ENCODE data around the gene NPEPPS. TPM values are rescaled to one million over a fixed set of nuclear protein-coding genes. Genes with fewer than 3 reads are reported as not detected.
"Not testable (repeated sequence)": the region's sequence is repeated elsewhere in the genome, so short reads cannot be mapped to it uniquely, and the experiment has no call there.

The NPEPPS gene
- total and polyA plus RNA-seq, 9 donors = 55.2 to 178 (median 104) TPM

- H3K27me3 ChIP-seq; DNase-seq; intact Hi-C loops (cut with DNase I); H3K27ac ChIP-seq; H3K4me1 ChIP-seq (ENCODE audit: insufficient read depth); H3K36me3 ChIP-seq; H3K9me3 ChIP-seq; H3K4me3 ChIP-seq: not testable (repeated sequence)
Measured at GRCh38 chr17:47562406-47562705, 31.4 kb downstream of the NPEPPS start.

GRCh38 chr17:47567261-47567660 lies 36.4 kb downstream of the NPEPPS start:
- H3K27ac ChIP-seq; H3K4me1 ChIP-seq (ENCODE audit: insufficient read depth); H3K4me3 ChIP-seq; H3K36me3 ChIP-seq; intact Hi-C loops (cut with DNase I); DNase-seq; H3K27me3 ChIP-seq; H3K9me3 ChIP-seq: not testable (repeated sequence)
- WGBS, 3 donors = 50 to 54% (median 50%) methylated on average over 2 to 3 of the region's 3 CpGs

GRCh38 chr17:47572561-47572960 lies 41.7 kb downstream of the NPEPPS start:
- WGBS, 3 donors = 93 to 98% (median 94%) methylated on average over 3 of the region's 3 CpGs
- H3K27me3 ChIP-seq; H3K27ac ChIP-seq; H3K36me3 ChIP-seq; DNase-seq; H3K9me3 ChIP-seq; H3K4me3 ChIP-seq; intact Hi-C loops (cut with DNase I); H3K4me1 ChIP-seq (ENCODE audit: insufficient read depth): not testable (repeated sequence)

GRCh38 chr17:47582416-47582815 lies 51.5 kb downstream of the NPEPPS start:
- 100% methylated on average over 1 of the region's 1 CpG; no CpG with 5 or more reads in 1 of the 3 donors for WGBS, 3 donors
- DNase-seq; intact Hi-C loops (cut with DNase I); H3K27ac ChIP-seq; H3K4me3 ChIP-seq; H3K36me3 ChIP-seq; H3K27me3 ChIP-seq; H3K4me1 ChIP-seq (ENCODE audit: insufficient read depth); H3K9me3 ChIP-seq: not testable (repeated sequence)

DNA sequence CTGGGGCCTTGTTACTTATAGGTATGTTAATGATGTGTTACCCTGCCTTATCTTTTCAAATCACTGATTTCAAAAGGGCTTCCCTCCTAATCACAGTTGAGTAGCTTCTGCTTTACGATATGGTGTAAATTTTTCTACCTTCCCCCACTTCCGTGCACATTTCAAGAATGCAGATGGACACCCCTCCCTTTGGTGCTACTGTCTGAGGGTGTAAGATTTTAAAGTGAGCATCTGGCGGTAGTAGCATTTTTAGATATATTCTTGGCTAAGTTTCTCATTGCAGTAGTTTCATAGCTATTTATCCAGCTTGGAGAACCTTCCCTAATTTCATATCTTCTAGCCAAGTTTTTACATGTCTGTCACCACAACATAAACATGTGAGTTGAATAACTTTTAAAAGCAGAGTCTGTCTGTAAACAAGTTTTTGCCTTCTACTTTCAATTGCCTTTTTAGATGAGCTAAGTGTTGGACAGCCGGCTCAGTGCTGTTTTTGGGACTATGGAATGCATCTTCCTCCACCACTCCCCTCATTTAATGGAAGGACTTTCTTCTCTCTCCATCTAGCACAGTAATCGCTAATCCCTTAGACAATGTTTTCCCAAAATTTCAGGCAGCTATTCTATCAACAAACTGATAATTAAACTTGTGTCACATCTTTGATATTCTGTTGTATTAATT lies 55.6 kb downstream of the NPEPPS start:
- 10 to 20% (median 19%) methylated on average over 5 of the region's 5 CpGs for WGBS, 3 donors
- H3K9me3 ChIP-seq; H3K4me1 ChIP-seq (ENCODE audit: insufficient read depth); intact Hi-C loops (cut with DNase I); H3K4me3 ChIP-seq; H3K27ac ChIP-seq; H3K36me3 ChIP-seq; DNase-seq; H3K27me3 ChIP-seq: not testable (repeated sequence)

- H3K36me3 ChIP-seq; H3K4me1 ChIP-seq (ENCODE audit: insufficient read depth); intact Hi-C loops (cut with DNase I); H3K27ac ChIP-seq; H3K27me3 ChIP-seq; H3K9me3 ChIP-seq; H3K4me3 ChIP-seq; DNase-seq: not testable (repeated sequence)
Measured at GRCh38 chr17:47593522-47593921, 62.6 kb downstream of the NPEPPS start.

GRCh38 chr17:47603830-47604597 lies 73.1 kb downstream of the NPEPPS start:
- no peaks in the 10 kb centered on the region for H3K9me3 ChIP-seq
- no peak for DNase-seq
- H3K4me1 ChIP-seq (ENCODE audit: insufficient read depth) = peaks cover 2% of the 10 kb centered on the region
- TF ChIP-seq, protein P1, sequence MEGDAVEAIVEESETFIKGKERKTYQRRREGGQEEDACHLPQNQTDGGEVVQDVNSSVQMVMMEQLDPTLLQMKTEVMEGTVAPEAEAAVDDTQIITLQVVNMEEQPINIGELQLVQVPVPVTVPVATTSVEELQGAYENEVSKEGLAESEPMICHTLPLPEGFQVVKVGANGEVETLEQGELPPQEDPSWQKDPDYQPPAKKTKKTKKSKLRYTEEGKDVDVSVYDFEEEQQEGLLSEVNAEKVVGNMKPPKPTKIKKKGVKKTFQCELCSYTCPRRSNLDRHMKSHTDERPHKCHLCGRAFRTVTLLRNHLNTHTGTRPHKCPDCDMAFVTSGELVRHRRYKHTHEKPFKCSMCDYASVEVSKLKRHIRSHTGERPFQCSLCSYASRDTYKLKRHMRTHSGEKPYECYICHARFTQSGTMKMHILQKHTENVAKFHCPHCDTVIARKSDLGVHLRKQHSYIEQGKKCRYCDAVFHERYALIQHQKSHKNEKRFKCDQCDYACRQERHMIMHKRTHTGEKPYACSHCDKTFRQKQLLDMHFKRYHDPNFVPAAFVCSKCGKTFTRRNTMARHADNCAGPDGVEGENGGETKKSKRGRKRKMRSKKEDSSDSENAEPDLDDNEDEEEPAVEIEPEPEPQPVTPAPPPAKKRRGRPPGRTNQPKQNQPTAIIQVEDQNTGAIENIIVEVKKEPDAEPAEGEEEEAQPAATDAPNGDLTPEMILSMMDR (IDR thresholded peaks at IDR 0.05) = no peak
- TF ChIP-seq POLR2A (IDR thresholded peaks at IDR 0.05) (no peak), EP300 (IDR thresholded peaks at IDR 0.05) (no peak)
- intact Hi-C loops (cut with DNase I) = no loop called here
- 36 to 43% (median 36%) methylated on average over 4 of the region's 4 CpGs for WGBS, 3 donors
- H3K27ac ChIP-seq = peak overlapping the region in 1 of 2 donors; percentile 31
- H3K36me3 ChIP-seq = no peaks in the 10 kb centered on the region
- no peak overlapping the region for H3K4me3 ChIP-seq
- H3K27me3 ChIP-seq = no peaks in the 10 kb centered on the region

All from ovary (tissue), 9 donors.